Endothelial cell of umbilical vein (primary cell): Measurements from ENCODE around the gene TNIK. TPM values are rescaled to one million over a fixed set of nuclear protein-coding genes. Genes with fewer than 3 reads are reported as not detected.

Experiments
- BruUV-seq: library from RNA; stranded (reverse); fragments of 400-500 nt; replicated peaks from 2 replicates; lab custom pipeline; 2021; lab: Mats Ljungman, UMichigan
- CTCF ChIA-PET: fragments of 300-600, 350-600 bp; sonication (Branson Sonifier 250); formaldehyde crosslinking; loops from one replicate; lab custom pipeline; 2021; ENCODE audit warnings: antibody characterized with exemption, inconsistent platforms; lab: Charles Lee
- POLR2A ChIA-PET: fragments of 300-600, 350-600 bp; sonication (Branson Sonifier 250); formaldehyde crosslinking; loops from one replicate; lab custom pipeline; 2021; ENCODE audit warnings: antibody characterized with exemption, inconsistent platforms; lab: Charles Lee
- DNase-seq: peaks from one replicate; pipeline ENCODE4 v3.0.0-alpha.2; 2011; ENCODE audit warnings: low read depth, low spot score
- FAIRE-seq: peaks from 2 replicates; lab custom pipeline; 2011; peaks lifted over from hg19 to GRCh38; lab: Jason Lieb, UNC
- H2AFZ ChIP-seq: 2 replicates; pipeline ENCODE4 v1.6.0; 2012; ENCODE audit warnings: low read depth, low read length, control low read depth, inconsistent platforms
- H3K27ac ChIP-seq: 2 replicates; pipeline ENCODE4 v1.5.1; 2011; ENCODE audit warnings: low read depth, mild to moderate bottlenecking, control low read depth, low read length, moderate library complexity; ENCODE audit not compliant: insufficient read depth
- H3K27me3 ChIP-seq, 2 experiments: 2 replicates each; pipeline versions ENCODE4 v1.6.0 to v1.6.1; 2011; ENCODE audit warnings: low read length in 2 of 2, mixed read lengths in 1 of 2; ENCODE audit not compliant: control insufficient read depth in 2 of 2, insufficient read depth in 2 of 2
- H3K36me3 ChIP-seq, 2 experiments: 2 replicates in 1 of 2; 3 replicates in 1 of 2; pipeline ENCODE4 v1.5.1; 2011; ENCODE audit warnings: low read length in 2 of 2, mild to moderate bottlenecking in 1 of 2, moderate library complexity in 1 of 2; ENCODE audit not compliant: control insufficient read depth in 2 of 2, insufficient read depth in 2 of 2; ENCODE audit errors: extremely low read depth in 1 of 2
- H3K4me1 ChIP-seq: 3 replicates; pipeline ENCODE4 v1.5.1; 2011; ENCODE audit warnings: mild to moderate bottlenecking, low read length; ENCODE audit not compliant: control insufficient read depth, insufficient read depth; ENCODE audit errors: extremely low read depth
- H3K4me2 ChIP-seq: 2 replicates; pipeline ENCODE4 v1.6.1; 2011; ENCODE audit warnings: low read length, control low read depth, mixed read lengths; ENCODE audit not compliant: insufficient read depth
- H3K4me3 ChIP-seq, 3 experiments: fragments of 200-600 bp in 1 of 3; sonication (generic), shearing (Covaris generic) in 1 of 3; replicated peaks in 1 of 3; 2 replicates each; pipeline ENCODE4 v1.5.1; 2011 to 2016; ENCODE audit warnings: control low read depth in 3 of 3, low read length in 3 of 3, mild to moderate bottlenecking in 2 of 3, inconsistent platforms in 1 of 3, low read depth in 1 of 3, moderate library complexity in 1 of 3; ENCODE audit not compliant: insufficient read depth in 1 of 3
- H3K79me2 ChIP-seq: 2 replicates; pipeline ENCODE4 v1.6.0; 2012; ENCODE audit warnings: low read length, inconsistent platforms; ENCODE audit not compliant: control insufficient read depth, insufficient read depth
- H3K9ac ChIP-seq: replicated peaks from 2 replicates; pipeline ENCODE3; 2011; ENCODE audit warnings: low read length, control low read depth; ENCODE audit not compliant: insufficient read depth; ENCODE audit errors: extremely low read depth
- H3K9me1 ChIP-seq: replicated peaks from 3 replicates; pipeline ENCODE4 v1.6.0; 2011; ENCODE audit warnings: mild to moderate bottlenecking, low read length; ENCODE audit not compliant: control insufficient read depth, insufficient read depth; ENCODE audit errors: extremely low read depth
- H3K9me3 ChIP-seq: replicated peaks from 2 replicates; pipeline ENCODE4 v1.5.1; 2012; ENCODE audit warnings: low read length, inconsistent platforms; ENCODE audit not compliant: control insufficient read depth, insufficient read depth
- H4K20me1 ChIP-seq: replicated peaks from 2 replicates; pipeline ENCODE3; 2011; ENCODE audit warnings: mild to moderate bottlenecking, low read length; ENCODE audit not compliant: control insufficient read depth, insufficient read depth; ENCODE audit errors: extremely low read depth
- CTCF ChIP-seq, 2 donors: IDR thresholded peaks; 1 replicate in 1 of 2; 2 replicates in 1 of 2; pipeline ENCODE4 v1.5.1; 2011; ENCODE audit warnings: low read length in 2 of 2, mild to moderate bottlenecking in 2 of 2, moderate library complexity in 2 of 2, control low read depth in 1 of 2, inconsistent platforms in 1 of 2, low read depth in 1 of 2; ENCODE audit not compliant: insufficient read depth in 1 of 2; ENCODE audit errors: extremely low read depth in 1 of 2
- EZH2 ChIP-seq: IDR thresholded peaks from 2 replicates; pipeline ENCODE4 v1.6.1; 2012; ENCODE audit warnings: borderline replicate concordance, low read depth, mild to moderate bottlenecking, moderate library complexity, low read length, inconsistent platforms; ENCODE audit not compliant: severe bottlenecking
- FOS ChIP-seq: IDR thresholded peaks from 2 replicates; pipeline ENCODE4 v1.6.1; 2011; ENCODE audit warnings: mild to moderate bottlenecking, low read length, moderate library complexity, borderline replicate concordance; ENCODE audit not compliant: insufficient read depth
- GATA2 ChIP-seq: IDR thresholded peaks from 2 replicates; pipeline ENCODE4 v1.7.0; 2011; ENCODE audit warnings: low read depth, mild to moderate bottlenecking, moderate library complexity, mixed read lengths, low read length; ENCODE audit not compliant: insufficient read length, insufficient read depth
- JUN ChIP-seq: IDR thresholded peaks from 2 replicates; pipeline ENCODE4 v1.6.1; 2011; ENCODE audit warnings: borderline replicate concordance, low read depth; ENCODE audit not compliant: insufficient read length, insufficient read depth
- MAX ChIP-seq: IDR thresholded peaks from 2 replicates; pipeline ENCODE4 v1.6.1; 2011; ENCODE audit not compliant: insufficient read depth, insufficient read length
- MYC ChIP-seq: IDR thresholded peaks from one replicate; pipeline ENCODE4 v1.6.1; 2011; ENCODE audit warnings: mild to moderate bottlenecking, low read depth, low read length
- POLR2A ChIP-seq: IDR thresholded peaks from 2 replicates; pipeline ENCODE4 v1.6.1; 2012; ENCODE audit warnings: low read depth, mild to moderate bottlenecking, control low read depth, low read length
- POLR2AphosphoS5 ChIP-seq: IDR thresholded peaks from 2 replicates; pipeline ENCODE4 v1.6.1; 2012; ENCODE audit warnings: low read depth, mild to moderate bottlenecking, control low read depth, low read length, moderate library complexity; ENCODE audit not compliant: insufficient read depth
- dilution Hi-C: fragments of 300-500 bp; cut with MboI; formaldehyde crosslinking; loops from one replicate; pipeline ENCODE4 v1.15.0; 2019; ENCODE audit warnings: low sequenced_read_pairs; ENCODE audit not compliant: extremely low pct_ligation_motif_present
- intact Hi-C: fragments of 100-400 bp; cut with micrococcal nuclease; formaldehyde crosslinking; loops from one replicate; pipeline ENCODE4 v1.10.0; 2022
- polyA plus RNA-seq, 4 experiments: library from polyadenylated mRNA; depleted of rRNA in 3 of 4; stranded (reverse) in 3 of 4; unstranded in 1 of 4; fragments of >200 nt; gene quantifications; 2 replicates each; pipeline versions ENCODE4 v1.2.1 to v1.2.3, GENCODE V29; 2011 to 2012; ENCODE audit warnings: missing spikeins in 1 of 4
- total RNA-seq: library from RNA; stranded (reverse); gene quantifications from 2 replicates; pipeline ENCODE4 v1.2.3, GENCODE V29; 2021

The TNIK gene
- total and polyA plus RNA-seq, 2 donors (not counting 3 experiments of a cell fraction or from before 2014, with no cell fraction given), result 10.9 to 39.7 TPM

GRCh38 chr3:171472552-171472951, 12.3 kb upstream of the TNIK start:
- H2AFZ ChIP-seq, result no peak overlapping the region
- H3K9me1 ChIP-seq, result no peaks in the 10 kb centered on the region
- dilution Hi-C loops, result no loop called here
- no peak overlapping the region for H3K27ac ChIP-seq
- no peaks in the 10 kb centered on the region for H3K4me1 ChIP-seq
- ChIA-PET CTCF (interaction anchor here (0.7 to 1.7 kb wide), 2 partner anchors 12 to 93 kb away, joined by 3 read pairs; partner anchors contain the start of gene TNIK), POLR2A (no interaction called here)
- no peak for FAIRE-seq
- no peak for DNase-seq
- H3K4me2 ChIP-seq, result no peak overlapping the region
- H3K9me3 ChIP-seq, result no peaks in the 10 kb centered on the region
- H3K27me3 ChIP-seq, result no peaks in the 10 kb centered on the region
- no peaks in the 10 kb centered on the region for H3K79me2 ChIP-seq
- no peaks in the 10 kb centered on the region for H4K20me1 ChIP-seq
- H3K36me3 ChIP-seq, result no peaks in the 10 kb centered on the region
- H3K9ac ChIP-seq, result no peak overlapping the region
- no TSS peak for BruUV-seq
- H3K4me3 ChIP-seq, result no peak overlapping the region
- TF ChIP-seq POLR2A (no peak), FOS (no peak), GATA2 (no peak), POLR2AphosphoS5 (no peak), JUN (no peak), MYC (no peak), EZH2 (no peak), MAX (no peak), CTCF (IDR thresholded peaks at IDR 0.05; ENCODE audit: extremely low read depth in 1 of 2, insufficient read depth in 1 of 2, low read depth in 1 of 2, low read length in 2 of 2) (no peak)
- intact Hi-C loops, result no loop called here
